DOHH2 (cell line): ENCODE results near the gene ZNF213.

Source experiments
- H3F3A ChIP-seq: fragments of 200-600 bp; sonication (generic), shearing (Covaris generic); 2 replicates; pipeline ENCODE4 v1.6.0; 2016; ENCODE audit warnings: antibody characterized with exemption, mild to moderate bottlenecking; ENCODE audit not compliant: control insufficient read depth, insufficient read depth
- H3K27ac ChIP-seq: fragments of 200-600 bp; sonication (generic); 2 replicates; pipeline ENCODE4 v1.5.1; 2014; ENCODE audit warnings: low read depth, mild to moderate bottlenecking, low read length, moderate library complexity
- H3K27me3 ChIP-seq: fragments of 200-600 bp; sonication (generic); 2 replicates; pipeline ENCODE4 v1.6.1; 2014; ENCODE audit warnings: mild to moderate bottlenecking, low read length, mixed read lengths; ENCODE audit not compliant: control insufficient read depth
- H3K36me3 ChIP-seq: fragments of 200-600 bp; sonication (generic); 2 replicates; pipeline ENCODE4 v1.6.1; 2014; ENCODE audit warnings: mild to moderate bottlenecking, low read length, moderate library complexity, mixed read lengths; ENCODE audit not compliant: control insufficient read depth
- H3K4me1 ChIP-seq: fragments of 200-600 bp; sonication (generic); 2 replicates; pipeline ENCODE4 v1.6.1; 2014; ENCODE audit warnings: mild to moderate bottlenecking, low read length, mixed read lengths; ENCODE audit not compliant: control insufficient read depth
- H3K4me2 ChIP-seq: fragments of 200-600 bp; sonication (generic); 2 replicates; pipeline ENCODE4 v1.6.0; 2014; ENCODE audit warnings: mild to moderate bottlenecking, low read length, moderate library complexity
- H3K4me3 ChIP-seq: fragments of 200-600 bp; sonication (generic); 2 replicates; pipeline ENCODE4 v1.5.1; 2014; ENCODE audit warnings: mild to moderate bottlenecking, low read length, mixed read lengths
- H3K79me2 ChIP-seq: fragments of 200-600 bp; sonication (generic); 2 replicates; pipeline ENCODE4 v1.6.1; 2014; ENCODE audit warnings: mild to moderate bottlenecking, low read length, mixed read lengths; ENCODE audit not compliant: control insufficient read depth
- H3K9me2 ChIP-seq: fragments of 200-600 bp; sonication (generic); replicated peaks from 2 replicates; pipeline ENCODE4 v1.6.1; 2014; ENCODE audit warnings: mild to moderate bottlenecking, low read length, mixed read lengths; ENCODE audit not compliant: control insufficient read depth
- H3K9me3 ChIP-seq: fragments of 200-600 bp; sonication (generic); 2 replicates; pipeline ENCODE4 v1.6.1; 2014; ENCODE audit warnings: antibody characterized with exemption, low read length, mixed read lengths; ENCODE audit not compliant: control insufficient read depth, insufficient read depth
- H4K20me1 ChIP-seq: fragments of 200-600 bp; sonication (generic); 2 replicates; pipeline ENCODE4 v1.6.0; 2014; ENCODE audit warnings: low read depth, mild to moderate bottlenecking, antibody characterized with exemption, low read length, moderate library complexity; ENCODE audit not compliant: control insufficient read depth, insufficient read depth
- EZH2phosphoT487 ChIP-seq: fragments of 200-600 bp; sonication (generic); IDR thresholded peaks from 2 replicates; pipeline ENCODE4 v1.6.1; 2017; ENCODE audit warnings: borderline replicate concordance, mild to moderate bottlenecking, antibody characterized with exemption, low read length, moderate library complexity, mixed read lengths
- TF ChIP-seq, protein P1 (sequence below): fragments of 200-600 bp; sonication (generic); IDR thresholded peaks from one replicate; pipeline ENCODE4 v1.5.1; 2014; ENCODE audit warnings: antibody characterized with exemption, mild to moderate bottlenecking, low read depth, low read length; ENCODE audit not compliant: poor library complexity, severe bottlenecking

ZNF213 gene

DNA sequence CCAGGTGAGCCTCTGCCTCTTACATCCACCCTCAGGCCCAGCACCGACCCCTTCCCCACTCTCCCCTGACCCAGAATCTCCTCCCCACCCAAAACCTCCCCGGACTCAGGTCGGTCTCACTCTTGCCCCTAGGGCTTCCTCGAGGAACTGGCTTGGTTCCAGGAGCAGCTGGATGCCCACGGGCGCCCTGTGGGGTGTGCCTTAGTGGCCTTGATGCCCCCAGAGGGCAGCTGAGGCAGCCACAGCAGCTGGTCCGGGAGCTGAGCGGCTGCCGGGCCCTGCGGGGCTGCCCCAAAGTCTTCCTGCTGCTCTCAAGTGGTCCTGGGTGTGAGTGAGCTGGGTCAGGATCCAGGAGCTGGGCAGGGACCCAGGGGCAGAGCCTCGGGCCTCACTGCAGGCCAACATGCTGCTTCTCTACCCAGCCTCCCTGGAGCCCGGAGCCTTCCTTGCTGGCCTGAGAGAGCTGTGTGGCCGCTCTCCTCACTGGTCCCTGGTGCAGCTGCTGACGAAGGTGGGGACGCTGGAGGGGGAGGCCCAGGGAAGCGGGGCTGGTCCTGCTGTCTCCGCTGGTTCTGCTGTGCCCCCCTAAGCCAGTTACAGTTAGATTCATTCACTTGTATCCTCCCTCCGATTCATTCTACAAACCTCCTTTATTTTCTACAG is 9.6 kb downstream of the ZNF213 start:
- Histone ChIP-seq H3K4me3 (no peak overlapping the region), H3K79me2 (no peaks in the 10 kb centered on the region), H3K9me2 (no peaks in the 10 kb centered on the region), H3K4me2 (no peak overlapping the region), H3K4me1 (peaks cover 5% of the 10 kb centered on the region), H3K9me3 (no peaks in the 10 kb centered on the region), H4K20me1 (no peaks in the 10 kb centered on the region), H3K27ac (no peak overlapping the region), H3K27me3 (peaks cover 5% of the 10 kb centered on the region; the same call in 1 of the 2 replicates), H3K36me3 (peaks cover 5% of the 10 kb centered on the region; the same call in 1 of the 2 replicates), H3F3A (no peaks in the 10 kb centered on the region)
- no peak for TF ChIP-seq EZH2phosphoT487
- TF ChIP-seq, protein P1, sequence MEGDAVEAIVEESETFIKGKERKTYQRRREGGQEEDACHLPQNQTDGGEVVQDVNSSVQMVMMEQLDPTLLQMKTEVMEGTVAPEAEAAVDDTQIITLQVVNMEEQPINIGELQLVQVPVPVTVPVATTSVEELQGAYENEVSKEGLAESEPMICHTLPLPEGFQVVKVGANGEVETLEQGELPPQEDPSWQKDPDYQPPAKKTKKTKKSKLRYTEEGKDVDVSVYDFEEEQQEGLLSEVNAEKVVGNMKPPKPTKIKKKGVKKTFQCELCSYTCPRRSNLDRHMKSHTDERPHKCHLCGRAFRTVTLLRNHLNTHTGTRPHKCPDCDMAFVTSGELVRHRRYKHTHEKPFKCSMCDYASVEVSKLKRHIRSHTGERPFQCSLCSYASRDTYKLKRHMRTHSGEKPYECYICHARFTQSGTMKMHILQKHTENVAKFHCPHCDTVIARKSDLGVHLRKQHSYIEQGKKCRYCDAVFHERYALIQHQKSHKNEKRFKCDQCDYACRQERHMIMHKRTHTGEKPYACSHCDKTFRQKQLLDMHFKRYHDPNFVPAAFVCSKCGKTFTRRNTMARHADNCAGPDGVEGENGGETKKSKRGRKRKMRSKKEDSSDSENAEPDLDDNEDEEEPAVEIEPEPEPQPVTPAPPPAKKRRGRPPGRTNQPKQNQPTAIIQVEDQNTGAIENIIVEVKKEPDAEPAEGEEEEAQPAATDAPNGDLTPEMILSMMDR: no peak

DNA sequence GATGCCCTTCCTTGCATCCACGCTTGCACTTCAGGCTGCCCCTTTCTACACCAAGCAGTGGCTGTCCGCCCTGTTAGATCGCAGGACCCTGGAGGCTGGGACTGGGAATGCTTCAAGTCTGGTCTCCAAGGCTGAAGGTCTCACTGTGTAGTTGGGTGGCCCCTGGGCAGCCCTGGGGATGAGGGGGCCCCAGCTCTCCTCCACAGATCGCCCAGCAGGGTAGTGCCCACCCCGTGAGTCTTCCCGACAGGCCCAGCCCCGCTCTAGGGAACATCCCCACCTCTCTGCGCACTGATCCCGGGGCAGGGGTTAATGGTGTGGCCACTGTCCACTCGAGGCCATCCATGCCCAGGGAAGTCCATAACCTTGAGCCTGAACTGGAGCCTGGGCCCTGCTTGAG is 10.3 kb downstream of the ZNF213 start:
- TF ChIP-seq EZH2phosphoT487: no peak
- TF ChIP-seq, protein P1: no peak
- no peaks in the 10 kb centered on the region for H3K9me2 ChIP-seq
- no peaks in the 10 kb centered on the region for H3K9me3 ChIP-seq
- peaks cover 12% of the 10 kb centered on the region for H3K4me1 ChIP-seq
- no peak overlapping the region for H3K27ac ChIP-seq
- no peak overlapping the region for H3K4me3 ChIP-seq
- H3K27me3 ChIP-seq: peaks cover 5% of the 10 kb centered on the region; the same call in 1 of the 2 replicates
- H3K4me2 ChIP-seq: no peak overlapping the region
- H3F3A ChIP-seq: no peaks in the 10 kb centered on the region
- peaks cover 5% of the 10 kb centered on the region; the same call in 1 of the 2 replicates for H3K36me3 ChIP-seq
- no peaks in the 10 kb centered on the region for H4K20me1 ChIP-seq
- no peaks in the 10 kb centered on the region for H3K79me2 ChIP-seq

DNA sequence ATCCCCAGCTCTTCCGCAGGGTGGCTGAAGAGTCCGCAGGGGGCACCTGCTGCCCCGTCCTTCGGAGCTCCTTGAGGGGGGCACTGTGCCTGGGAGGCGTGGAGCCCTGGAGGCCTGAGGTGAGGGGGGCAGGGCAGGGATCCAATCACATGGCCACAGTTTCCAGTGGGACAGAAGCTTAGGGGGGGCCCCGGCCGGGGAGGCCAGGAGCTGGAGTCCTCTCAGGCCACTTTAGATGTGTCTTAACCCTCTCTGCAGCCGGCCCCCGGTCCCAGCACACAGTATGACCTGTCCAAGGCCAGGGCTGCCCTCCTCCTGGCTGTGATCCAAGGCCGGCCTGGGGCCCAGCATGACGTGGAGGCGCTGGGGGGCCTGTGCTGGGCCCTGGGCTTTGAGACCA is 10.8 kb downstream of the ZNF213 start:
- Histone ChIP-seq H3K4me3 (no peak overlapping the region), H3K27me3 (peaks cover 5% of the 10 kb centered on the region; the same call in 1 of the 2 replicates), H3K36me3 (peaks cover 5% of the 10 kb centered on the region; the same call in 1 of the 2 replicates), H3K4me1 (peaks cover 13% of the 10 kb centered on the region), H4K20me1 (no peaks in the 10 kb centered on the region), H3K27ac (no peak overlapping the region), H3K79me2 (no peaks in the 10 kb centered on the region), H3K4me2 (no peak overlapping the region), H3F3A (no peaks in the 10 kb centered on the region), H3K9me3 (no peaks in the 10 kb centered on the region), H3K9me2 (no peaks in the 10 kb centered on the region)
- TF ChIP-seq, protein P1: no peak
- no peak for TF ChIP-seq EZH2phosphoT487
